ENCODE measurements around the gene NPHP1. TPM values are rescaled to one million over a fixed set of nuclear protein-coding genes. Genes with fewer than 3 reads are reported as not detected.
"Not testable (repeated sequence)": the region's sequence is repeated elsewhere in the genome, so short reads cannot be mapped to it uniquely, and the experiment has no call there.

NPHP1 gene
- 1 to 10 TPM; 5.5 to 8.7 (median 6.3) TPM for total RNA-seq (2021; fragmentation: NEBNext Ultra II Directional; extraction: Animal tissue kit (Norgen Biotek cat#: 25700))
- long read RNA-seq, partial matches to known transcripts, result 1 of 8 reads
- long read RNA-seq, other reads (novel, unspliced or antisense), result 5 of 8 reads

- TF ChIP-seq, protein P1, sequence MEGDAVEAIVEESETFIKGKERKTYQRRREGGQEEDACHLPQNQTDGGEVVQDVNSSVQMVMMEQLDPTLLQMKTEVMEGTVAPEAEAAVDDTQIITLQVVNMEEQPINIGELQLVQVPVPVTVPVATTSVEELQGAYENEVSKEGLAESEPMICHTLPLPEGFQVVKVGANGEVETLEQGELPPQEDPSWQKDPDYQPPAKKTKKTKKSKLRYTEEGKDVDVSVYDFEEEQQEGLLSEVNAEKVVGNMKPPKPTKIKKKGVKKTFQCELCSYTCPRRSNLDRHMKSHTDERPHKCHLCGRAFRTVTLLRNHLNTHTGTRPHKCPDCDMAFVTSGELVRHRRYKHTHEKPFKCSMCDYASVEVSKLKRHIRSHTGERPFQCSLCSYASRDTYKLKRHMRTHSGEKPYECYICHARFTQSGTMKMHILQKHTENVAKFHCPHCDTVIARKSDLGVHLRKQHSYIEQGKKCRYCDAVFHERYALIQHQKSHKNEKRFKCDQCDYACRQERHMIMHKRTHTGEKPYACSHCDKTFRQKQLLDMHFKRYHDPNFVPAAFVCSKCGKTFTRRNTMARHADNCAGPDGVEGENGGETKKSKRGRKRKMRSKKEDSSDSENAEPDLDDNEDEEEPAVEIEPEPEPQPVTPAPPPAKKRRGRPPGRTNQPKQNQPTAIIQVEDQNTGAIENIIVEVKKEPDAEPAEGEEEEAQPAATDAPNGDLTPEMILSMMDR (IDR thresholded peaks at IDR 0.05), result no peak
- peak within 1 kb of the TSS; percentile 89 for H3K4me3 Mint-ChIP-seq
- H3K4me1 Mint-ChIP-seq (ENCODE audit: low read depth), result peaks cover 23% of the 10 kb centered on the region
- H3K27ac Mint-ChIP-seq, result peak within 1 kb of the TSS; percentile 87
- no peaks in the 10 kb centered on the region for H3K9me3 Mint-ChIP-seq
- peak; percentile 91 for DNase-seq
- H3K27me3 Mint-ChIP-seq (ENCODE audit: insufficient read depth), result no peaks in the 10 kb centered on the region
- H3K36me3 Mint-ChIP-seq (ENCODE audit: low read depth), result peaks cover 6% of the 10 kb centered on the region; the same call in 1 of the 2 replicates
Measured at GRCh38 chr2:110204408-110205385, at the start of gene NPHP1. Gene NPHP1 (minus strand): TSS chr2:110205013. CDS start chr2:110204968, 45 bp downstream.

DNA sequence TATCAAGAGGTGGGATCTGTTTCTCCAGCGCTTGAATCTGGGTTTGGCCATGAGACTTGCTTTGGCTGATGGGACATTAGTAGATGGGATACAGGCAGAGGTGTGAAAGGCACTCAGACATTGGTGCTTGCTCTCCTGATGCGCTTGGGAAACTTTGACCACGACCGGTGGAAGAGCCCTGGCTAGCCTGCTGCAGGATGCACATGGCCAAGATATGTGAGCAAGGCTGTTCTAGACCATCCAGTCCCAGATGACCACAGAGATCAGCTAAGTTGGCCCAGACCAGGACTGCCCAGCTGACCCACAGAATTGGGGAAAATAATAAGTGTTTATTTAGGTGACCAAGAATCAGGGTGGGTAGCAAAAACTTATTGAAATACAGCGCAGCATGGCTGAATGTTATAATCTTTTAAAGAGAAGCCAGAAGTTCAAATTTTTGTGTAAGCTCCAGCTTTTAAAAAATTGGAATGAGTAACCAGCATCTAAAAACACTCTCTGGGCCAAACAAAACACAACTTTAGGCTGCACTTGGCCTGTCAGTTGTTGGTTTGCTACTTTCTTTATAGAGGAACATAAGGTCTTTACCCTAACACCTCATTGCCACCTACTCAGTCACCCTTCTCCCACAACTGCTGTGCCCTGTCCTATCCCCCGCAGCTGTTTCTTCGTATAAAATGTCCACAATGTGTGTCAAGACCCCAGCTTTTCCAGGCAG, 43.4 kb upstream of the NPHP1 start:
- H3K27ac Mint-ChIP-seq; H3K4me1 Mint-ChIP-seq (ENCODE audit: low read depth); H3K4me3 Mint-ChIP-seq; H3K27me3 Mint-ChIP-seq (ENCODE audit: insufficient read depth); H3K36me3 Mint-ChIP-seq (ENCODE audit: low read depth); H3K9me3 Mint-ChIP-seq; DNase-seq: not testable (repeated sequence)

- H3K4me1 Mint-ChIP-seq (ENCODE audit: low read depth); H3K36me3 Mint-ChIP-seq (ENCODE audit: low read depth); H3K9me3 Mint-ChIP-seq; DNase-seq; H3K27ac Mint-ChIP-seq; H3K4me3 Mint-ChIP-seq; H3K27me3 Mint-ChIP-seq (ENCODE audit: insufficient read depth): not testable (repeated sequence)
Measured at GRCh38 chr2:110245488-110246435, 40.9 kb upstream of the NPHP1 start.

GRCh38 chr2:110243283-110243682, 38.5 kb upstream of the NPHP1 start:
- not testable (repeated sequence) for H3K4me3 Mint-ChIP-seq; H3K27ac Mint-ChIP-seq; H3K27me3 Mint-ChIP-seq (ENCODE audit: insufficient read depth); H3K4me1 Mint-ChIP-seq (ENCODE audit: low read depth); H3K36me3 Mint-ChIP-seq (ENCODE audit: low read depth); DNase-seq; H3K9me3 Mint-ChIP-seq

GRCh38 chr2:110234514-110234913, 29.7 kb upstream of the NPHP1 start:
- not testable (repeated sequence) for DNase-seq; H3K36me3 Mint-ChIP-seq (ENCODE audit: low read depth); H3K27me3 Mint-ChIP-seq (ENCODE audit: insufficient read depth); H3K9me3 Mint-ChIP-seq; H3K27ac Mint-ChIP-seq; H3K4me3 Mint-ChIP-seq; H3K4me1 Mint-ChIP-seq (ENCODE audit: low read depth)

GRCh38 chr2:110229886-110230285, 25.1 kb upstream of the NPHP1 start:
- DNase-seq; H3K9me3 Mint-ChIP-seq; H3K4me1 Mint-ChIP-seq (ENCODE audit: low read depth); H3K36me3 Mint-ChIP-seq (ENCODE audit: low read depth); H3K4me3 Mint-ChIP-seq; H3K27ac Mint-ChIP-seq: not testable (repeated sequence)
- H3K27me3 Mint-ChIP-seq (ENCODE audit: insufficient read depth), result peaks cover 18% of the 10 kb centered on the region

DNA sequence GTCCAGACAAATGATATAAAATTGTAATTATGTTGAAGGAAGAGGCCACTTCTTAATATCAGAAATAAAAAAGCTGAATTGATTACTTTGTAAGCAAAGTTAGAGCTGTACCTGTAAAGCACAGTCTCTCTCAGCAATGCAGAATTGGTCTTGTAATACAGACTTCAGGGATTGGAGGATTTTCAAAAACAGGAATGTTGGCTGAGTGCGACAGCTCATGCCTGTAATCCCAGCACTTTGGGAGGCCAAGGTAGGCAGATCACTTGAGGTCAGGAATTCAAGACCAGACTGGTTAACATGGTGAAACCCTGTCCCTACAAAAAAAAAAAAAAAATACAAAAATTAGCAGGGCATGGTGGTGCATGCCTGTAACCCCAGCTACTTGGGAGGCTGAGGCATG, 17.8 kb upstream of the NPHP1 start:
- H3K27ac Mint-ChIP-seq; H3K4me3 Mint-ChIP-seq; DNase-seq; H3K9me3 Mint-ChIP-seq; H3K36me3 Mint-ChIP-seq (ENCODE audit: low read depth): not testable (repeated sequence)
- Mint-ChIP-seq H3K27me3 (ENCODE audit: insufficient read depth) (peaks cover 25% of the 10 kb centered on the region), H3K4me1 (ENCODE audit: low read depth) (peaks cover 17% of the 10 kb centered on the region)

GRCh38 chr2:110221938-110222337, 17.1 kb upstream of the NPHP1 start:
- TF ChIP-seq, protein P1 (IDR thresholded peaks at IDR 0.05), result no peak
- no peak for DNase-seq
- peaks cover 19% of the 10 kb centered on the region for H3K27me3 Mint-ChIP-seq (ENCODE audit: insufficient read depth)

More at GRCh38 chr2:110221938-110222337, 17.1 kb upstream of the NPHP1 start:
- no peak overlapping the region for H3K4me3 Mint-ChIP-seq
- H3K4me1 Mint-ChIP-seq (ENCODE audit: low read depth), result peaks cover 17% of the 10 kb centered on the region
- no peaks in the 10 kb centered on the region for H3K36me3 Mint-ChIP-seq (ENCODE audit: low read depth)
- no peak overlapping the region for H3K27ac Mint-ChIP-seq
- no peaks in the 10 kb centered on the region for H3K9me3 Mint-ChIP-seq
